ENCODE results near the gene INTS14. TPM values are rescaled to one million over a fixed set of nuclear protein-coding genes. Genes with fewer than 3 reads are reported as not detected.

Gene INTS14
- total and polyA plus RNA-seq, 9 of the 15 experiments (the other 6 are each of a cell fraction or from before 2014, with no cell fraction given): 30.5 to 92.4 (median 46.5) TPM

DNA sequence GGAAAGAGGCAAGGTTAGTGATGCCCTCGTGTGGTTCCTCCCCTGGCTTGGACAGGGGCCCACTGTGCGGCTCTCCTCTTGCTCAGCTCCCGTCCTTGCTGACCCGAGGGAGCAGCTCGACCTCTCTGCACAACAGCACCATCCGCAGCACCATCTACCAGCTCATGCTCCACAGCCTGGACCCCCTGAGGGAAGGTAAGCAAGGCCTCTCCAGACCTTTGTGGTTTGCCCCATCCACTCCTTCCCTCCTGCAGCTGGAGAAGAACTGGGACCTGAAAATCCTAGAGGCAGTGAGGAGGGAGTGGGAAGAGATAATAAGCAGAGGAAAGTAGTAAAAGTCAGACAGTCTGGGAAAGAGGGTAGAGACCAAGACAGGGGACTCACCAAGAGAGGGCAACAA, 28.6 kb upstream of the INTS14 start:
- Histone ChIP-seq H3K9ac (ENCODE audit: insufficient read depth in 1 of 2, low read depth in 2 of 2, low read length in 2 of 2) (peak overlapping the region in 1 of 2 experiments; percentile 67; a peak in 2 of 4 replicates), H3K27me3 (ENCODE audit: control insufficient read depth in 2 of 2, insufficient read depth in 2 of 2, low read length in 2 of 2) (no peaks in the 10 kb centered on the region), H3K9me1 (ENCODE audit: control insufficient read depth, insufficient read depth, low read length) (no peaks in the 10 kb centered on the region), H4K20me1 (replicated peaks; ENCODE audit: control insufficient read depth, insufficient read depth, low read length) (no peaks in the 10 kb centered on the region), H2AFZ (ENCODE audit: low read depth, low read length) (no peak overlapping the region), H3K4me3 (no peak overlapping the region), H3K4me1 (replicated peaks in 1 of 2; ENCODE audit: control insufficient read depth in 2 of 2, insufficient read depth in 2 of 2, low read length in 2 of 2) (peaks cover 3 to 7% of the 10 kb centered on the region in 2 experiments; a peak in 3 of 5 replicates), H3K36me3 (ENCODE audit: control insufficient read depth, insufficient read depth, low read length) (no peaks in the 10 kb centered on the region), H3K9me3 (replicated peaks; ENCODE audit: control insufficient read depth, insufficient read depth, low read depth, low read length) (no peaks in the 10 kb centered on the region), H3K27ac (ENCODE audit: extremely low read depth, low read depth, low read length) (no peak overlapping the region), H3K4me2 (ENCODE audit: insufficient read depth, low read length) (no peak overlapping the region), H3K79me2 (ENCODE audit: control insufficient read depth, insufficient read depth, low read length) (no peaks in the 10 kb centered on the region)
- BruUV-seq (replicated peaks): no TSS peak
- DNase-seq (ENCODE audit: extremely low read depth in 1 of 4, low spot score in 3 of 4) (no peak), ATAC-seq (no peak), FAIRE-seq (no peak)
- CTCF ChIA-PET (ENCODE audit: low intra/inter-chr PET ratio): no interaction called here
- no peak for TF ChIP-seq PTTG1 (tag; IDR thresholded peaks at IDR 0.05; ENCODE audit: low read depth)
- no peak for TF ChIP-seq ZNF57 (CRISPR knock-in tag; IDR thresholded peaks at IDR 0.05)
- TF ChIP-seq ZBTB8A (IDR thresholded peaks at IDR 0.05; ENCODE audit: partially characterized antibody): no peak
- TF ChIP-seq, protein P1, sequence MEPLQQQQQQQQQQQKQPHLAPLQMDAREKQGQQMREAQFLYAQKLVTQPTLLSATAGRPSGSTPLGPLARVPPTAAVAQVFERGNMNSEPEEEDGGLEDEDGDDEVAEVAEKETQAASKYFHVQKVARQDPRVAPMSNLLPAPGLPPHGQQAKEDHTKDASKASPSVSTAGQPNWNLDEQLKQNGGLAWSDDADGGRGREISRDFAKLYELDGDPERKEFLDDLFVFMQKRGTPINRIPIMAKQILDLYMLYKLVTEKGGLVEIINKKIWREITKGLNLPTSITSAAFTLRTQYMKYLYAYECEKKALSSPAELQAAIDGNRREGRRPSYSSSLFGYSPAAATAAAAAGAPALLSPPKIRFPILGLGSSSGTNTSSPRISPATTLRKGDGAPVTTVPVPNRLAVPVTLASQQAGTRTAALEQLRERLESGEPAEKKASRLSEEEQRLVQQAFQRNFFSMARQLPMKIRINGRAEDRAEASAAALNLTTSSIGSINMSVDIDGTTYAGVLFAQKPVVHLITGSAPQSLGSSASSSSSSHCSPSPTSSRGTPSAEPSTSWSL (CRISPR knock-in tag; IDR thresholded peaks at IDR 0.05; ENCODE audit: borderline replicate concordance): no peak
- no peak for TF ChIP-seq ZNF766 (CRISPR knock-in tag; conservative IDR thresholded peaks at IDR 0.05)
- TF ChIP-seq SRF (CRISPR knock-in tag; IDR thresholded peaks at IDR 0.05): no peak
- no peak for TF ChIP-seq CEBPG (CRISPR knock-in tag; IDR thresholded peaks at IDR 0.05)
- no peak for TF ChIP-seq CEBPG (tag; conservative IDR thresholded peaks at IDR 0.05 in 1 of 2, IDR thresholded peaks at IDR 0.05 in 1 of 2)
- TF ChIP-seq SIN3A (IDR thresholded peaks at IDR 0.05; ENCODE audit: borderline replicate concordance in 2 of 2, control insufficient read depth in 1 of 2, low read depth in 2 of 2, low read length in 2 of 2): no peak
- TF ChIP-seq, protein P2, sequence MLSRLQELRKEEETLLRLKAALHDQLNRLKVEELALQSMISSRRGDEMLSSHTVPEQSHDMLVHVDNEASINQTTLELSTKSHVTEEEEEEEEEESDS (CRISPR knock-in tag; IDR thresholded peaks at IDR 0.05): no peak
- TF ChIP-seq HMG20A (CRISPR knock-in tag; conservative IDR thresholded peaks at IDR 0.05): no peak
- TF ChIP-seq SIX5 (IDR thresholded peaks at IDR 0.05; ENCODE audit: borderline replicate concordance in 1 of 2, insufficient read depth in 1 of 2, low read depth in 1 of 2, low read length in 2 of 2): no peak
- WGBS (ENCODE audit: insufficient coverage, low coverage, missing lambda C conversion rate): 14% methylated on average over 5 of the region's 6 CpGs
- POLR2A ChIA-PET: interaction anchor here (1.0 kb wide), 1 partner anchor 9 kb away, joined by 3 read pairs; no protein-coding TSS in a partner anchor
- in situ Hi-C loops (cut with MboI): loop anchor here (25.0 kb wide), 1 partner anchor 223 kb away; the partner anchor contains the start of gene RAB11A
- intact Hi-C loops (cut with micrococcal nuclease): loop anchor here (5.0 to 10.0 kb wide), 2 partner anchors 198 to 325 kb away; no protein-coding TSS in a partner anchor
